H9 (cell line): ENCODE measurements around the gene HBS1L. TPM values are rescaled to one million over a fixed set of nuclear protein-coding genes. Genes with fewer than 3 reads are reported as not detected.

Experiments
- DNase-seq: peaks from one replicate; pipeline ENCODE4 v3.0.0-alpha.2; 2017
- H2AFZ ChIP-seq: one replicate; pipeline ENCODE4 v1.6.1; 2013; ENCODE audit warnings: mild to moderate bottlenecking, low read length, control low read depth, moderate library complexity
- H2AK5ac ChIP-seq: 2 replicates; pipeline ENCODE4 v1.6.1; 2013; ENCODE audit warnings: low read length, control low read depth, mixed read lengths; ENCODE audit not compliant: insufficient read length
- H2BK120ac ChIP-seq: one replicate; pipeline ENCODE4 v1.6.1; 2013; ENCODE audit warnings: low read depth, mild to moderate bottlenecking, low read length, control low read depth, inconsistent platforms; ENCODE audit not compliant: poor library complexity, severe bottlenecking
- H2BK12ac ChIP-seq: 2 replicates; pipeline ENCODE4 v1.6.1; 2013; ENCODE audit warnings: low read length, control low read depth, mixed read lengths, low read depth; ENCODE audit not compliant: insufficient read length
- H2BK15ac ChIP-seq: 2 replicates; pipeline ENCODE4 v1.6.1; 2013; ENCODE audit warnings: low read depth, low read length, control low read depth
- H2BK20ac ChIP-seq: one replicate; pipeline ENCODE4 v1.6.1; 2013; ENCODE audit warnings: low read depth, mild to moderate bottlenecking, low read length, control low read depth, inconsistent platforms; ENCODE audit not compliant: poor library complexity, severe bottlenecking
- H2BK5ac ChIP-seq: 2 replicates; pipeline ENCODE4 v1.6.1; 2013; ENCODE audit warnings: low read length, control low read depth, mixed read lengths; ENCODE audit not compliant: insufficient read length
- H3K14ac ChIP-seq: 2 replicates; pipeline ENCODE4 v1.6.1; 2013; ENCODE audit warnings: low read length, control low read depth; ENCODE audit not compliant: insufficient read depth
- H3K18ac ChIP-seq: 2 replicates; pipeline ENCODE4 v1.6.1; 2013; ENCODE audit warnings: low read depth, mild to moderate bottlenecking, mixed read lengths, low read length, control low read depth; ENCODE audit not compliant: insufficient read length
- H3K23ac ChIP-seq: 2 replicates; pipeline ENCODE4 v1.6.1; 2013; ENCODE audit warnings: low read length, control low read depth, mixed read lengths, low read depth; ENCODE audit not compliant: insufficient read length
- H3K23me2 ChIP-seq: 2 replicates; pipeline ENCODE4 v1.6.1; 2013; ENCODE audit warnings: low read depth, mild to moderate bottlenecking, mixed read lengths, low read length, control low read depth; ENCODE audit not compliant: insufficient read length, poor library complexity, severe bottlenecking
- H3K27ac ChIP-seq: 2 replicates; pipeline ENCODE4 v1.5.1; 2013; ENCODE audit warnings: low read length, control low read depth, mixed read lengths, low read depth; ENCODE audit not compliant: insufficient read length
- H3K27me3 ChIP-seq: 2 replicates; pipeline ENCODE4 v1.6.1; 2013; ENCODE audit warnings: low read length, control low read depth, inconsistent platforms; ENCODE audit not compliant: insufficient read depth
- H3K4ac ChIP-seq: 2 replicates; pipeline ENCODE4 v1.6.1; 2013; ENCODE audit warnings: low read depth, mild to moderate bottlenecking, control low read depth, inconsistent platforms, low read length, moderate library complexity
- H3K4me1 ChIP-seq: 2 replicates; pipeline ENCODE4 v1.6.1; 2013; ENCODE audit warnings: low read length, control low read depth, inconsistent platforms; ENCODE audit not compliant: insufficient read depth
- H3K4me2 ChIP-seq: 2 replicates; pipeline ENCODE4 v1.6.1; 2013; ENCODE audit warnings: low read length, control low read depth, mixed read lengths; ENCODE audit not compliant: insufficient read length, insufficient read depth
- H3K56ac ChIP-seq: 2 replicates; pipeline ENCODE4 v1.6.1; 2013; ENCODE audit warnings: low read depth, mild to moderate bottlenecking, mixed read lengths, low read length, control low read depth; ENCODE audit not compliant: insufficient read length
- H3K79me1 ChIP-seq: 2 replicates; pipeline ENCODE4 v1.6.1; 2013; ENCODE audit warnings: low read depth, mild to moderate bottlenecking, moderate library complexity, low read length, control low read depth, inconsistent platforms; ENCODE audit not compliant: insufficient read depth, poor library complexity, severe bottlenecking
- H3K79me2 ChIP-seq: 2 replicates; pipeline ENCODE4 v1.6.1; 2013; ENCODE audit warnings: low read length, control low read depth, inconsistent platforms; ENCODE audit not compliant: insufficient read depth
- H3K9ac ChIP-seq: 2 replicates; pipeline ENCODE4 v1.6.1; 2013; ENCODE audit warnings: low read length, control low read depth, mixed read lengths; ENCODE audit not compliant: insufficient read length; ENCODE audit errors: extremely low read depth
- H3K9me3 ChIP-seq: one replicate; pipeline ENCODE4 v1.6.1; 2013; ENCODE audit warnings: low read depth, low read length, inconsistent platforms; ENCODE audit not compliant: control insufficient read depth
- H3T11ph ChIP-seq: one replicate; pipeline ENCODE4 v1.6.1; 2013; ENCODE audit warnings: mild to moderate bottlenecking, low read length, control low read depth, inconsistent platforms
- H4K20me1 ChIP-seq: one replicate; pipeline ENCODE4 v1.6.1; 2013; ENCODE audit not compliant: control insufficient read depth, insufficient read length, insufficient read depth
- H4K5ac ChIP-seq: 2 replicates; pipeline ENCODE4 v1.6.1; 2013; ENCODE audit warnings: low read depth, mild to moderate bottlenecking, mixed read lengths, low read length, control low read depth; ENCODE audit not compliant: insufficient read length
- H4K8ac ChIP-seq: replicated peaks from 2 replicates; pipeline ENCODE4 v1.6.1; 2013; ENCODE audit warnings: low read length, control low read depth, mixed read lengths, low read depth; ENCODE audit not compliant: insufficient read length
- H4K91ac ChIP-seq: 2 replicates; pipeline ENCODE4 v1.6.1; 2013; ENCODE audit warnings: low read depth, mild to moderate bottlenecking, moderate library complexity, mixed read lengths, low read length, control low read depth; ENCODE audit not compliant: insufficient read length
- H3K27ac Mint-ChIP-seq, 3 experiments: 2 replicates in 2 of 3; 3 replicates in 1 of 3; pipeline ENCODE4 v1.8.0; 2020 to 2021; ENCODE audit warnings: mixed read lengths in 3 of 3, mild to moderate bottlenecking in 1 of 3, moderate library complexity in 1 of 3
- H3K27me3 Mint-ChIP-seq: 2 replicates; pipeline ENCODE4 v1.8.0; 2021; ENCODE audit warnings: low read depth, mild to moderate bottlenecking, moderate library complexity, mixed read lengths
- H3K36me3 Mint-ChIP-seq, 3 experiments: 2 replicates in 2 of 3; 3 replicates in 1 of 3; pipeline ENCODE4 v1.8.0; 2020 to 2021; ENCODE audit warnings: low read depth in 3 of 3, mixed read lengths in 3 of 3; ENCODE audit not compliant: insufficient read depth in 1 of 3
- H3K4me1 Mint-ChIP-seq, 2 experiments: 2 replicates each; pipeline ENCODE4 v1.8.0; 2020; ENCODE audit warnings: mixed read lengths in 2 of 2
- H3K4me3 Mint-ChIP-seq, 2 experiments: 2 replicates in 1 of 2; 3 replicates in 1 of 2; pipeline ENCODE4 v1.8.0; 2020 to 2021; ENCODE audit warnings: mild to moderate bottlenecking in 2 of 2, mixed read lengths in 2 of 2, moderate library complexity in 1 of 2
- H3K9me3 Mint-ChIP-seq, 2 experiments: 2 replicates in 1 of 2; 3 replicates in 1 of 2; pipeline ENCODE4 v1.8.0; 2020; ENCODE audit warnings: mild to moderate bottlenecking in 2 of 2, mixed read lengths in 2 of 2, moderate library complexity in 1 of 2
- CTCF ChIP-seq: fragments of 200-600 bp; sonication (generic); conservative IDR thresholded peaks from 3 replicates; pipeline ENCODE4 v1.8.0; 2021; ENCODE audit warnings: antibody characterized with exemption, mild to moderate bottlenecking
- WGBS: extraction: QIAGEN DNeasy Blood & Tissue Kit; methylation state at CpG from one replicate; pipeline ENCODE4 v1.1.7; 2013; ENCODE audit warnings: missing lambda C conversion rate, low lambda C conversion rate, mixed read lengths; ENCODE audit not compliant: insufficient read length; ENCODE audit errors: extremely low coverage; 5-methylcytosine and 5-hydroxymethylcytosine counted together
- total RNA-seq: library from RNA; stranded (reverse); gene quantifications from 2 replicates; pipeline ENCODE4 v1.2.1, GENCODE V29; 2021

HBS1L gene
- total RNA-seq, 1 experiment from 2014 or later, result 110 TPM

GRCh38 chr6:135064586-135064985 is 10.0 kb upstream of the HBS1L start:
- Histone ChIP-seq H2BK15ac (no peak overlapping the region), H3K18ac (no peak overlapping the region), H4K91ac (no peak overlapping the region), H3K79me1 (no peaks in the 10 kb centered on the region), H3K9me3 (no peaks in the 10 kb centered on the region), H2BK20ac (no peak overlapping the region), H3K9ac (no peak overlapping the region), H2AK5ac (no peak overlapping the region), H3K4me2 (no peak overlapping the region), H2AFZ (no peak overlapping the region), H3K23me2 (no peaks in the 10 kb centered on the region), H2BK12ac (no peak overlapping the region), H4K5ac (no peak overlapping the region), H3K56ac (no peak overlapping the region), H4K20me1 (no peaks in the 10 kb centered on the region), H4K8ac (no peak overlapping the region), H3K4me1 (no peaks in the 10 kb centered on the region; the same call in 1 of the 2 replicates), H3K14ac (no peak overlapping the region), H2BK120ac (no peak overlapping the region), H3K27me3 (no peaks in the 10 kb centered on the region), H3K79me2 (no peaks in the 10 kb centered on the region), H3K27ac (no peak overlapping the region), H3T11ph (no peak overlapping the region), H3K4ac (no peak overlapping the region), H2BK5ac (no peak overlapping the region), H3K23ac (no peak overlapping the region)
- peak overlapping the region in 1 of 3 experiments; percentile 44; a peak in 1 of 7 replicates for H3K27ac Mint-ChIP-seq
- no CpG with 5 or more reads among the region's 1 CpG for WGBS
- no peak overlapping the region for H3K4me3 Mint-ChIP-seq
- TF ChIP-seq CTCF, result no peak
- H3K4me1 Mint-ChIP-seq, result peaks cover 17 to 31% of the 10 kb centered on the region in 2 experiments
- H3K27me3 Mint-ChIP-seq, result peaks cover 1% of the 10 kb centered on the region; the same call in 1 of the 2 replicates
- DNase-seq, result no peak
- H3K9me3 Mint-ChIP-seq, result no peaks in the 10 kb centered on the region
- H3K36me3 Mint-ChIP-seq, result no peaks in the 10 kb centered on the region
